GM13977 (cell line): ENCODE measurements around the gene LGR6.

ENCODE experiments used
- DNase-seq: peaks from one replicate; pipeline ENCODE4 v3.0.0; 2012; ENCODE audit warnings: low spot score
- in situ Hi-C: fragments of 300-500 bp; cut with MboI; formaldehyde crosslinking; loops from one replicate; pipeline ENCODE4 v1.12.0; 2022; ENCODE audit warnings: low sequenced_read_pairs, low pct_unique_long_range_greater_than_20kb, mixed read lengths, inconsistent platforms; ENCODE audit not compliant: unreplicated experiment
- TF ChIP-seq, protein P1 (sequence below): IDR thresholded peaks from 2 replicates; pipeline ENCODE4 v1.5.1; 2012; ENCODE audit warnings: mild to moderate bottlenecking, control low read depth; ENCODE audit not compliant: insufficient read depth; ENCODE audit errors: extremely low read depth, missing control alignments

The LGR6 gene

DNA sequence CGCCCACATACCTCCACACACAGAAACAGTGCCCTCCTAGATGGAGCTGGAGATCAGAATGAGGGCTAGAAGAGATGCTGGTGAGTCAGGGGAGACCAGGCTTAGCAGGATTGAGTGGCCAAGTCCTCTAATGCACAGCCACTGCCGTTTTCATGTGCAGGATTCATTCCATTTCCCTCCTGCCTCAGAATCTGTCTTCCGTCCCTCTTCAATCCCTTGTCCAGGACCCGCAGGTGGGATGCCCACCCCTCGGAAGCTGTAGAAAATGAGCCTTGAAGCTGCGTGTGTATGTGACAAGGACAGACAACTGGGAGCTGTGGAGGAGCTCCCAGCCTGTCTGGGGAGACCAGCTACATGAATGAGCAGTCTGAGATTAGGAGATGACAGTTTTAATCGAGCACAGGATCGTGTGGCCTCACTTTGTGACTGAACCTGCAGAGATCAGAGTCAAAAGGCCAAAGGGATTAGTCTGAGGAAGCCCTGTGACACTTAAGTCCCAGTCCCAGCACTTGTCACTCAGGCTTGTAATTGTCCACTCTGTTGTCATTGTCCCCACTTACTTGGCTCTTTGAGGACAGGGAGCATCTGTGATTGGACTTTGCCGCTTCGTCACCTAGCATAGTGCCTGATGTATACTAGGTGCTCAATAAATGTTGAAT lies 22.0 kb downstream of the LGR6 start:
- in situ Hi-C loops = no loop called here

DNA sequence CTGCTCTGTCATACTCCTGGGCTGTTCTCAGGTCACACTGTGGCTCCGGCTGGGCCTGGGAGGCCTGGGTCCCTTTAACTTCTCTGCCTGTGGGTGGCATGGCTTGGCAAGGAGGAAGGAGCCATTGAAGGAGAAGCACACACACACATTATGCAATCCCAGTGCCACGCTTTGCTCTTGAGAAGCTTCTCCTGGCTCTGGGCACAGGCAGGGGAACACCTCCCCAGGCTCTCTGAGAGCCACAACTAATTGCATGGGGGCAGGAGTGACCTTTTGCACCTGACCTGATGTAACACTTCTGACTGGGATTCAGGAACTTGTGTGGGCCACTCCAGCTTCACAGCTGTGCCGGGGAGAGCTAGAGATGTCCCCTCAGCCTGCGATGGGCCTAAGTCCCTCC lies 23.1 kb downstream of the LGR6 start:
- DNase-seq = no peak
- TF ChIP-seq, protein P1, sequence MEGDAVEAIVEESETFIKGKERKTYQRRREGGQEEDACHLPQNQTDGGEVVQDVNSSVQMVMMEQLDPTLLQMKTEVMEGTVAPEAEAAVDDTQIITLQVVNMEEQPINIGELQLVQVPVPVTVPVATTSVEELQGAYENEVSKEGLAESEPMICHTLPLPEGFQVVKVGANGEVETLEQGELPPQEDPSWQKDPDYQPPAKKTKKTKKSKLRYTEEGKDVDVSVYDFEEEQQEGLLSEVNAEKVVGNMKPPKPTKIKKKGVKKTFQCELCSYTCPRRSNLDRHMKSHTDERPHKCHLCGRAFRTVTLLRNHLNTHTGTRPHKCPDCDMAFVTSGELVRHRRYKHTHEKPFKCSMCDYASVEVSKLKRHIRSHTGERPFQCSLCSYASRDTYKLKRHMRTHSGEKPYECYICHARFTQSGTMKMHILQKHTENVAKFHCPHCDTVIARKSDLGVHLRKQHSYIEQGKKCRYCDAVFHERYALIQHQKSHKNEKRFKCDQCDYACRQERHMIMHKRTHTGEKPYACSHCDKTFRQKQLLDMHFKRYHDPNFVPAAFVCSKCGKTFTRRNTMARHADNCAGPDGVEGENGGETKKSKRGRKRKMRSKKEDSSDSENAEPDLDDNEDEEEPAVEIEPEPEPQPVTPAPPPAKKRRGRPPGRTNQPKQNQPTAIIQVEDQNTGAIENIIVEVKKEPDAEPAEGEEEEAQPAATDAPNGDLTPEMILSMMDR = no peak
- in situ Hi-C loops = no loop called here

More for the DNA sequence above, 22.0 kb downstream of the LGR6 start:
- TF ChIP-seq, protein P1 = no peak
- no peak for DNase-seq

DNA sequence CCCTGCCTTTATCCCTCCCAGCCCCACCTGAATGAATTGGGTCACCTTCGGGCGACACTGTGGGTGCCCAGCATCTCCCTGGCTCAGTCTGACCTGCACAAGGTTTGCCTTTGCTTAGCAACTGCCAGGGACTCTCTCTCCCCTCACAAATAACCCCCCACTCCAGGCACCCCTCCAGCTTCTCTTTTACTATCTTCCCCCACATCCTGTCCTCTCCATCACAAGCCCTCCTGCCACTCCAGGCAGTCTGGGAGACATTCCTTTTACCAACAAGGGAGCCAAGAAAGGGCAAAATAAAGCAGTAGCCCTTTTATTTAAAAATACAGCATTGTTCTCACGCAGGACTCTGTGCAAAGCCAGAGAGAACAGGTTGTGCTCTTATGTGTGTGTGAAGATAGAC lies 23.9 kb downstream of the LGR6 start:
- no peak for DNase-seq
- in situ Hi-C loops = no loop called here
- TF ChIP-seq, protein P1 = no peak

DNA sequence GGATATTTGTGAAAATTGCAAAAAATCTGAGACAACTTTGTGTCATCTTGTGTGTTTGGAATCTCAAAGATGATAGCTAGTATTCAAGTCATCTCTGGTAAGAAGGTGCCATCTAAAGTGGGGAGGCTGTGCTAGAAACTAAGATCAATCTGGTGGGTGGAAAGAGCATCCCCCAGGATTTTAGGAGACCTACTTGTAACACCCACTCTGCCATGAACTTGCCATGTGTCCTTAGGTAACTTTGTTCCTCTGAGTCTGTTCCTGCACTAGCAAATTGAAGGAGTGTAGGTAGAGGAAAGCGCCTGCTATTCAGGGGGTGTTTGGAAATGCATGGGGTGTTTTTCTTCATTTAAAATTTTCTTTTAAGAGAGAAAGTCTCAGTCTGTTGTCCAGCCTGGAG lies 24.4 kb downstream of the LGR6 start:
- no peak for DNase-seq
- TF ChIP-seq, protein P1 = no peak
- in situ Hi-C loops = no loop called here

GRCh38 chr1:202220733-202221132 lies 27.1 kb downstream of the LGR6 start:
- DNase-seq = no peak
- TF ChIP-seq, protein P1 = no peak
- in situ Hi-C loops = no loop called here

GRCh38 chr1:202221911-202222909 lies 28.6 kb downstream of the LGR6 start:
- DNase-seq = no peak
- in situ Hi-C loops = no loop called here
- TF ChIP-seq, protein P1 = no peak
